ENCODE results near the gene LTB4R2.

Gene LTB4R2

GRCh38 chr14:24307575-24308341 is 2.2 kb upstream of the LTB4R2 start, which contains the start of gene CIDEB:
Gene CIDEB, minus strand, starts transcription at chr14:24307977. Its CDS starts 119 bp downstream, at chr14:24307858.
- peak; percentile 95 for ATAC-seq
- TF ChIP-seq PPARA (CRISPR knock-in tag; IDR thresholded peaks at IDR 0.05; ENCODE audit: borderline replicate concordance) (no peak), CSDC2 (CRISPR knock-in tag; IDR thresholded peaks at IDR 0.05) (no peak), SNAI2 (CRISPR knock-in tag; IDR thresholded peaks at IDR 0.05) (no peak), PATZ1 (CRISPR knock-in tag; IDR thresholded peaks at IDR 0.05; ENCODE audit: borderline replicate concordance) (no peak), OSR1 (CRISPR knock-in tag; IDR thresholded peaks at IDR 0.05) (no peak), ZC3H10 (CRISPR knock-in tag; IDR thresholded peaks at IDR 0.05) (no peak), CREB5 (CRISPR knock-in tag; IDR thresholded peaks at IDR 0.05; ENCODE audit: low read depth) (no peak), BACH2 (CRISPR knock-in tag; IDR thresholded peaks at IDR 0.05; ENCODE audit: borderline replicate concordance) (no peak)

- peak; percentile 37 for ATAC-seq
- TF ChIP-seq POU6F1 (CRISPR knock-in tag; IDR thresholded peaks at IDR 0.05; ENCODE audit: borderline replicate concordance, low read depth), result no peak
- TF ChIP-seq TOX (CRISPR knock-in tag; IDR thresholded peaks at IDR 0.05; ENCODE audit: borderline replicate concordance), result no peak
- TF ChIP-seq TCF4 (CRISPR knock-in tag; IDR thresholded peaks at IDR 0.05; ENCODE audit: borderline replicate concordance), result no peak
- TF ChIP-seq ZNF8 (CRISPR knock-in tag; IDR thresholded peaks at IDR 0.05), result no peak
- TF ChIP-seq CREB5 (CRISPR knock-in tag; IDR thresholded peaks at IDR 0.05; ENCODE audit: low read depth), result no peak
- TF ChIP-seq PPARA (CRISPR knock-in tag; IDR thresholded peaks at IDR 0.05; ENCODE audit: borderline replicate concordance), result no peak
- no peak for TF ChIP-seq ISL1 (CRISPR knock-in tag; IDR thresholded peaks at IDR 0.05)
- TF ChIP-seq ZFP30 (CRISPR knock-in tag; IDR thresholded peaks at IDR 0.05), result no peak
- no peak for TF ChIP-seq PATZ1 (CRISPR knock-in tag; IDR thresholded peaks at IDR 0.05; ENCODE audit: borderline replicate concordance)
- no peak for TF ChIP-seq ZNF565 (CRISPR knock-in tag; conservative IDR thresholded peaks at IDR 0.05; ENCODE audit: low read depth)
- TF ChIP-seq TSHZ2 (CRISPR knock-in tag; IDR thresholded peaks at IDR 0.05), result no peak
- TF ChIP-seq ZC3H10 (CRISPR knock-in tag; IDR thresholded peaks at IDR 0.05), result no peak
These were observed 1.4 kb upstream of the LTB4R2 start for GRCh38 chr14:24308342-24309124.
